Astrocyte of the spinal cord (primary cell): ENCODE data around the gene CHD6.

ENCODE experiments used
- DNase-seq: peaks from one replicate; pipeline ENCODE4 v3.0.0; 2011; ENCODE audit warnings: low read depth, low spot score
- H3K4me3 ChIP-seq: 2 replicates; pipeline ENCODE4 v1.5.1; 2011; ENCODE audit warnings: low read depth, mild to moderate bottlenecking, low read length, moderate library complexity
- in situ Hi-C: cut with HindIII; loops from 2 replicates; pipeline ENCODE4 v1.10.0; 2017; ENCODE audit warnings: low sequenced_read_pairs
- TF ChIP-seq, protein P1 (sequence below): IDR thresholded peaks from 2 replicates; pipeline ENCODE4 v1.5.1; 2012; ENCODE audit warnings: low read depth, mild to moderate bottlenecking, low read length, inconsistent platforms

Gene CHD6

DNA sequence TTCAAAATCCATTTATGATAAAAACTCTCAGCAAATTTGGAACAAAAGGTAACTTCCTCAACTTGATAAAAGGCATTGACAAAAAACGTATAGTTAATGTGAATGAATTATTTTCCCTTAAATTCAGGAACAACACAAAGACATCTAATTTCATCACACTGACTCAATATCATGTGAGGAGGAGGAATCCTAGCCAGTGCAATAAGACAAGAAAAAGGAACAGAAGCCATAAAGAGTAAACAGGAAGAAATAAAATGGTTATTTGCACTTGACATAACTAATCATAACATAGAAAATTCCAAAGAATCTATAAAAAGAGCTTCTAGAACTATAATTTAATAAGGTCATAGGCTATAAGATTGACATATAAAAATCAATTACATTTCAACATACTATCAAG, 31.4 kb downstream of the CHD6 start:
- no peak overlapping the region for H3K4me3 ChIP-seq
- TF ChIP-seq, protein P1, sequence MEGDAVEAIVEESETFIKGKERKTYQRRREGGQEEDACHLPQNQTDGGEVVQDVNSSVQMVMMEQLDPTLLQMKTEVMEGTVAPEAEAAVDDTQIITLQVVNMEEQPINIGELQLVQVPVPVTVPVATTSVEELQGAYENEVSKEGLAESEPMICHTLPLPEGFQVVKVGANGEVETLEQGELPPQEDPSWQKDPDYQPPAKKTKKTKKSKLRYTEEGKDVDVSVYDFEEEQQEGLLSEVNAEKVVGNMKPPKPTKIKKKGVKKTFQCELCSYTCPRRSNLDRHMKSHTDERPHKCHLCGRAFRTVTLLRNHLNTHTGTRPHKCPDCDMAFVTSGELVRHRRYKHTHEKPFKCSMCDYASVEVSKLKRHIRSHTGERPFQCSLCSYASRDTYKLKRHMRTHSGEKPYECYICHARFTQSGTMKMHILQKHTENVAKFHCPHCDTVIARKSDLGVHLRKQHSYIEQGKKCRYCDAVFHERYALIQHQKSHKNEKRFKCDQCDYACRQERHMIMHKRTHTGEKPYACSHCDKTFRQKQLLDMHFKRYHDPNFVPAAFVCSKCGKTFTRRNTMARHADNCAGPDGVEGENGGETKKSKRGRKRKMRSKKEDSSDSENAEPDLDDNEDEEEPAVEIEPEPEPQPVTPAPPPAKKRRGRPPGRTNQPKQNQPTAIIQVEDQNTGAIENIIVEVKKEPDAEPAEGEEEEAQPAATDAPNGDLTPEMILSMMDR: no peak
- no peak for DNase-seq
- in situ Hi-C loops: no loop called here

DNA sequence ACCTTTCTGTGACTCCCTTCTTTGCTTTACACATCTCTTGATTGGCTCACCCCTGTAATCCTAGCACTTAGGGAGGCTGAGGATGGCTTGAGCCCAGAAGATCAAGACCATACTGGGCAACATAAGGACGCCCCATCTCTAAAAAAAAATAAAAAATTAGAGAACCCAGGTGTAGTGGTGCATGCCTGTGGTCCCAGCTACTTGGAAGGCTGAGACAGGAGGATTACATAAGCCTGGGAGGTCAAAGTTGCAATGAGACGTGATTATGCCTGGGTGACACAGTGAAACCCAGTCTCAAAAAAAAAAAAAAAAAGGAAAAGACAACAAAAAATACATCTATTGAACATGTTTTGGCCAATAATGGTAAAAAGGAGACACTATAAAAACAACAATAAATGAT, 37.8 kb downstream of the CHD6 start:
- TF ChIP-seq, protein P1: no peak
- in situ Hi-C loops: no loop called here
- no peak for DNase-seq
- no peak overlapping the region for H3K4me3 ChIP-seq

DNA sequence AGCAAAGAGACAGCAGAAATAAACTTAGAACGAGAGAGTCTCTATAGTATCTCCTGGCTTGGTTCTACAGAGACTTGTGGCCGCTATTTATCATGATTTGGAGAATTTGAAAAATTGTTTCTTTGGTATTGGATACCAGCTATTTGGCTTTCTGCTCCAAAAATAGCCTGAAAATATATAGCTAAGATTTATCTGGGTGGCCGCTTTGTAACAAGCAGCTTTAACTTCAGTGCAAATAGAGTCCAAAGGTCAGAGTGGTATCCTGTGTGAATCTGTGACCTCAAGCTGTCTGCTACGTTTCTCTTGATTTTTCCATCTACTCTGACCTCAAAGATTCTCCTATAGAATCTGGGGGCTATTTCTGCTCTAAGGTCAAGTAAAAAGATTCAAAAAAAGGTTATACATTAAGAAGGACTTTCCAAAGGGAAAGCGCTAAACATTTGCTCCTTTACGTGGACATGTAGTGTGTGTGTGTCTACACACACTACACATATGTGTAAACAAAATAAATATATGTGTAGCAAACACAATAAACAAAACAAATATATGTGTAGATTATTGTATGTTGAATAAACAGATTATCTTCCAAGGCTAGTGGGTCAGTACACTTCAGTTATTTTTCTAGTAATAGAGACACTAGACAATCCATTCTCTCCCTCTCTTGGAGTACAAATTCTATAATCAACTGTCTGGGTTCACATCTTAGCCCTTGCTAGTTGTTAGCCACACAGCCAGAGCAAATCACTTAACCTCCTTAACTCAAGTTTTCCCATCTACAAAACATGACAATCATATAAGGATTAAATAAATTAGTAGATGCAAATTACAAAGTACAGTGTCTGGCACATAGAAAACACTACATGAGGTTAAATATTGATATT, 40.8 kb downstream of the CHD6 start:
- DNase-seq: no peak
- in situ Hi-C loops: no loop called here
- TF ChIP-seq, protein P1: no peak
- H3K4me3 ChIP-seq: no peak overlapping the region

DNA sequence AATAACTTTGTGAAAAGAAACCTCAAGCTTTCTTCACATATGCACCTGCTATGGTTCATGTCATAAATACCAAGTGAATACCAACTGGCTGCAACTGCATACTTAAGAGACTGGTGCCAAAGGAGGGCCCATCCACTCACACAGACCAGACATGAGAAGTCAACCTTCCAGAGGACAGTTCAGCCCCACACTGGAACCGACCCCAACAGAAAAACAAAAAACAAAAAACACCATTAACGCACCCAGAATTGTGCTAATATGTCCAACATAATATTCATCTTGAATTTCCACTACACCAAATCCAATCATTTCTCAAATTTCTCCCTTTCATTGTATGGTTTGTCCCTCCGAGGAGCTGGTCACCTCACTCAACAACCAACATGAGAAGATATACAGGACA, 42.8 kb downstream of the CHD6 start:
- H3K4me3 ChIP-seq: no peak overlapping the region
- no peak for DNase-seq
- in situ Hi-C loops: no loop called here
- TF ChIP-seq, protein P1: no peak

DNA sequence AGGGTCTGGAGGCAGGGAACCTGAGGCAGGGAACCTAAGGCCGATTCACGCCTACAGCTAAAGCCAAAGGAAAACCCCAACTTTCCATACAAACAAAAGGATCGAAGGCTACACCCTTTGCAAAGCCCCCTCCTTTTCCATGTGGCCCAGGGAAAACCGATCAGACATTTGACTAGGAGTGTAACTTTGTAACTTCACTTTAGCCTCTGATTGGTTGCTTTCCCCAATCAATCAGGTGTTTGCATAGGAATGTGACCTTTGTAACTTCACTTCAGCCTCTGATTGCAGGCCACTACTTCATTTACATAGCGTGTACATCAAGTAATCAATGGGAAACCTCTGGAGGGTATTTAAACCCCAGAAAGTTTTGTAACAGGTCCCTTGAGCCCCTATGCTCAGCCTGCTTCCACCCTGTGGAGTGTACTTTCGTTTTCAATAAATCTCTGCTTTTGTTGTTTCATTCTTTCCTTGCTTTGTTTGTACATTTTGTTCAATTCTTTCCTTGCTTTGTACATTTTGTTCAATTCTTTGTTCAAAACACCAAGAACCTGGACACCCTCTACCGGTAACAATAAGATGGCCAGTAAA, 43.3 kb downstream of the CHD6 start:
- in situ Hi-C loops: no loop called here
- DNase-seq: no peak
- TF ChIP-seq, protein P1: no peak
- no peak overlapping the region for H3K4me3 ChIP-seq

DNA sequence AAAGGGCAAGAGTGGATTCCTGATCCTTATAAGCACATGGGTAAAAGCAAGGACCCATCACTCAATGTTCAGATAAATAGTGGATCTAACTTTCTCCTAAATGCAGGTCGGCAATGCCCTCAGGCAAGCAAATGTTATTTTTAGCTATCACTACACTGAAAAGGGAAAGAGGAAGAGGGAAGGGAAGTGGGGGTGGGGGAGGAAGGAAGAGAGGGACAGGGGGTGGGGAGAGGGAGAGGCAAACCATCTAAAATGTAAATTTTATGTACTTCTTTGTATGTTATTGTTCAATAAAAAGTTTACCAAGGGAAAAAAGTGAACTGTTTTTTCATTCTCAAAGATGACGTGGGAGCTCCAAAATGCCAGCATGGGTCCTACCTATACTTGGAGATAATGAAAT, 44.2 kb downstream of the CHD6 start:
- TF ChIP-seq, protein P1: no peak
- DNase-seq: no peak
- in situ Hi-C loops: no loop called here
- H3K4me3 ChIP-seq: no peak overlapping the region
